Activated naive CD8-positive, alpha-beta T cell treated with anti-CD3 and anti-CD28 coated beads, Interleukin-2, amount 10 ng/mL, durations not matched to agents 7 days and 5 days (primary cell): Measurements from ENCODE around the gene HIPK3. TPM values are rescaled to one million over a fixed set of nuclear protein-coding genes. Genes with fewer than 3 reads are reported as not detected.
"Not testable (repeated sequence)": the region's sequence is repeated elsewhere in the genome, so short reads cannot be mapped to it uniquely, and the experiment has no call there.

Source experiments
- ATAC-seq: fragments of 150-1000 bp; cut with Tn5 transposase; one replicate; pipeline ENCODE4 v1.10.0; 2021; ENCODE audit warnings: low read depth, moderate library complexity
- POLR2A ChIA-PET: fragments of 350-600 bp; sonication (Branson Sonifier 250); formaldehyde crosslinking; loops from one replicate; lab custom pipeline; 2021; ENCODE audit warnings: antibody characterized with exemption; lab: Charles Lee
- DNase-seq: peaks from one replicate; pipeline ENCODE4 v3.0.0; 2021
- H3K27ac Mint-ChIP-seq: one replicate; pipeline ENCODE4 v1.8.0; 2022; ENCODE audit warnings: mild to moderate bottlenecking, mixed read lengths
- H3K27me3 Mint-ChIP-seq: one replicate; pipeline ENCODE4 v1.8.0; 2022; ENCODE audit warnings: mild to moderate bottlenecking, moderate library complexity, mixed read lengths
- H3K36me3 Mint-ChIP-seq: one replicate; pipeline ENCODE4 v1.8.0; 2021; ENCODE audit warnings: mild to moderate bottlenecking, mixed read lengths
- H3K4me1 Mint-ChIP-seq: one replicate; pipeline ENCODE4 v1.8.0; 2021; ENCODE audit warnings: mixed read lengths
- H3K4me3 Mint-ChIP-seq: one replicate; pipeline ENCODE4 v1.8.0; 2022; ENCODE audit warnings: mild to moderate bottlenecking, moderate library complexity, mixed read lengths
- H3K9me3 Mint-ChIP-seq: one replicate; pipeline ENCODE4 v1.8.0; 2021; ENCODE audit warnings: mixed read lengths
- total RNA-seq, 2 experiments: library from RNA; stranded (reverse); gene quantifications; one replicate each; pipeline ENCODE4 v1.2.3, GENCODE V29; 2021

Gene HIPK3
- total RNA-seq, 2 experiments from 2014 or later, result 46.0 to 57.3 TPM

- H3K36me3 Mint-ChIP-seq, result peaks cover 35% of the 10 kb centered on the region
- POLR2A ChIA-PET, result no interaction called here
- H3K4me1 Mint-ChIP-seq, result peaks cover 8% of the 10 kb centered on the region
- ATAC-seq, result no peak
- peaks cover 4% of the 10 kb centered on the region for H3K9me3 Mint-ChIP-seq
- H3K27me3 Mint-ChIP-seq, result no peaks in the 10 kb centered on the region
- no peak overlapping the region for H3K4me3 Mint-ChIP-seq
- no peak for DNase-seq
- H3K27ac Mint-ChIP-seq, result no peak overlapping the region
Observed at GRCh38 chr11:33294797-33295196, 37.6 kb downstream of the HIPK3 start.

GRCh38 chr11:33296695-33297094 is 39.5 kb downstream of the HIPK3 start:
- H3K27ac Mint-ChIP-seq, result no peak overlapping the region
- H3K27me3 Mint-ChIP-seq, result no peaks in the 10 kb centered on the region
- ATAC-seq (no peak), DNase-seq (no peak)
- no peak overlapping the region for H3K4me3 Mint-ChIP-seq
- POLR2A ChIA-PET, result interaction anchor here (0.7 kb wide), 1 partner anchor 888 kb away, joined by 7 read pairs; no protein-coding TSS in a partner anchor
- peaks cover 4% of the 10 kb centered on the region for H3K9me3 Mint-ChIP-seq
- H3K36me3 Mint-ChIP-seq, result peaks cover 34% of the 10 kb centered on the region
- H3K4me1 Mint-ChIP-seq, result peaks cover 8% of the 10 kb centered on the region

GRCh38 chr11:33303541-33303940 is 46.4 kb downstream of the HIPK3 start:
- H3K36me3 Mint-ChIP-seq, result peaks cover 7% of the 10 kb centered on the region
- H3K4me3 Mint-ChIP-seq, result no peak overlapping the region
- no peak for DNase-seq
- no peak for ATAC-seq
- H3K27me3 Mint-ChIP-seq, result no peaks in the 10 kb centered on the region
- H3K4me1 Mint-ChIP-seq, result no peaks in the 10 kb centered on the region
- POLR2A ChIA-PET, result no interaction called here
- H3K9me3 Mint-ChIP-seq, result no peaks in the 10 kb centered on the region
- no peak overlapping the region for H3K27ac Mint-ChIP-seq

- H3K4me1 Mint-ChIP-seq, H3K27ac Mint-ChIP-seq, H3K27me3 Mint-ChIP-seq, DNase-seq, ATAC-seq, POLR2A ChIA-PET, H3K36me3 Mint-ChIP-seq, H3K4me3 Mint-ChIP-seq, H3K9me3 Mint-ChIP-seq: not testable (repeated sequence)
Observed at GRCh38 chr11:33306821-33307220, 49.6 kb downstream of the HIPK3 start.

DNA sequence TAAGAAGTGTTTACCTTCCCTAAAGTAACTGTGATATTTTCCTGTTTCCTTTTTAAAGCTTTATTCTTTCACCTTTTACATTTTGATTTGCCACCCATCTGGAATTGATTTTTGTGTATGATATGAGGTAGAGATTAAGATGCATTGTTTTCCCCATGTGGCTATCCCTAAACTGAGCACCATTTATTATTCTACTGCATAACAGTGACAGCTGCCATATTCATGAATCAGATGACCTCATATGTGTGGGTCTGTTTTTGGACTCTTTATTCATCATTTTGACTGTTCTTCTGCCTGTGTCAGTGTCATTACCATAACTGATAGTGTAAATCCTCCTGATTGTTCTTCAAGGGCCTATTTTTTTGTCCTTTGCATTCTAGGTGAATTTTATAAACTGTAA is 50.8 kb downstream of the HIPK3 start:
- POLR2A ChIA-PET, result no interaction called here
- no peak overlapping the region for H3K4me3 Mint-ChIP-seq
- H3K9me3 Mint-ChIP-seq, result no peaks in the 10 kb centered on the region
- DNase-seq, result no peak
- peaks cover 10% of the 10 kb centered on the region for H3K36me3 Mint-ChIP-seq
- no peak for ATAC-seq
- no peak overlapping the region for H3K27ac Mint-ChIP-seq
- peaks cover 7% of the 10 kb centered on the region for H3K4me1 Mint-ChIP-seq
- H3K27me3 Mint-ChIP-seq, result no peaks in the 10 kb centered on the region

DNA sequence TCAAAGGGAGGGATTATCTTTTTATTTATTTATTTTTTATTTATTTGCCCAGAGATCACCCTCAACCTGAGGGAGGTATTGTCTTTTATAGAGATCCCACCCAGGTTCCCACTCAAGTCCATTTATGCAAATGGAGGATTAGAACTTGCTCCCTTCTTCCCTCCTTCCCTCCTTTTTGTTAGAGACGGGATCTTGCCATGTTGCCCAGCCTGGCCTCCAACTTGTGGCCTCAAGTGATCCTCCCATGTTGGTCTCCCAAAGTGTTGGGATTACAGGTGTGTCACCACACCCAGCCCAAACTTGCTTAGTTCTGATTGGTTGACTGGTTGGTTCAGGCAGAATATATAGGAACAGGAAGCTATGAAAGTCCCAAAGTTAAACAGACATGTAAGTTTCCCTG is 51.9 kb downstream of the HIPK3 start:
- Mint-ChIP-seq H3K36me3 (peaks cover 8% of the 10 kb centered on the region), H3K27me3 (no peaks in the 10 kb centered on the region), H3K4me1 (peaks cover 9% of the 10 kb centered on the region), H3K4me3 (no peak overlapping the region), H3K9me3 (no peaks in the 10 kb centered on the region), H3K27ac (no peak overlapping the region)
- no peak for DNase-seq
- POLR2A ChIA-PET, result no interaction called here
- ATAC-seq, result no peak

DNA sequence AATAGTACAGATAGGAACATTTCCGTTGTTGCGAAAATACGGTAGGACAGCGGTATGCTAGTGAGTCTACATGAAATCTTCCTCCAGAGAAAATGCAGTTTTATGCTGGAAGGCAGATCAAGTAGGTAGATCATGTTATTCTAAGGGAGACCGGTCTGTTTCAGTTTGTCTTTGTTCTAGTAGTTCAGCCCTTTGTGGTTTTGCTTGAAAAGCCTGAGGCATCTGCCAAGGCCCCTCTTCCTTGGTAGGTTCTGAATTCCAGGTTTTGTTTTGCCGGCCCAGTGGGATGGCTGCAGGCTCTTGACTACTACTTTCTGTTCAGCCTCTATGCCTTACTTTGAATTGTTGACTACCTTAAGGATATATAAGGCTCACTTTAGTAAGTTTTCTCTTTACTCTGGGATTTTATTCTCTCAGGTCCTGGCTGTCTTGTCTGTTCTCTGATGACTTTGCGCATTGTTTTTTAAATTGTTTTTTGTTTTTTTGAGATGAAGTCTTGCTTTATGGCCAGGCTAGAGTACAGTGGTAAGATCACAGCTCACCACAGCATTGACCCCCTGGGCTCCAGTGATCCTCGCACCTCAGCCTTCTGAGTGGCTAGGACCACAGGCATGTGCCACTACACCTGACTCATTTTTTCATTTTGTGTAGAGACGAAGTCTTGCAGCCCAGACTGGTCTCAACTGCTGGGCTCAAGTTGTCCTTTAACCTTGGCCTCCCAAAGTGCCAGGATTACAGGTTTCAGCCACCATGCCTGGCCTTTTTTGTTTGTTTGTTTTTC is 53.7 kb downstream of the HIPK3 start:
- H3K4me3 Mint-ChIP-seq, result no peak overlapping the region
- ATAC-seq (no peak), DNase-seq (no peak)
- H3K27me3 Mint-ChIP-seq, result no peaks in the 10 kb centered on the region
- peaks cover 3% of the 10 kb centered on the region for H3K9me3 Mint-ChIP-seq
- POLR2A ChIA-PET, result no interaction called here
- peaks cover 14% of the 10 kb centered on the region for H3K36me3 Mint-ChIP-seq
- peaks cover 10% of the 10 kb centered on the region for H3K4me1 Mint-ChIP-seq
- H3K27ac Mint-ChIP-seq, result no peak overlapping the region

DNA sequence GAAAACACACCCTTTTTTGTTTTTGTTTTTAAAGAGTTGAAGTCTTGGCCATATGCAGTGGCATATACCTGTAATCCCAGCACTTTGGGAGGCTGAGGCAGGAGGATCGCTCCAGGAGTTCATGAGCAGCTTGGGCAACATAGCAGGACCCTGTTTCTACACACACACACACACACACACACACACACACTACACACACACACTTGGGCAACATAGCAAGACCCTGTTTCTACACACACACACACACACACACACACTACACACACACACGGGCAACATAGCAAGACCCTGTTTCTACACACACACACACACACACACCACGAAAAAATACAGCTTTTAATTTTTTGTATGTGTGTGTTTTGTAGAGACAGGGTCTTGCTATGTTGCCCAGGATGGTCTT is 54.5 kb downstream of the HIPK3 start:
- H3K27ac Mint-ChIP-seq, result no peak overlapping the region
- no peak for ATAC-seq
- DNase-seq, result no peak
- peaks cover 17% of the 10 kb centered on the region for H3K36me3 Mint-ChIP-seq
- peaks cover 4% of the 10 kb centered on the region for H3K9me3 Mint-ChIP-seq
- POLR2A ChIA-PET, result no interaction called here
- H3K4me3 Mint-ChIP-seq, result no peak overlapping the region
- no peaks in the 10 kb centered on the region for H3K27me3 Mint-ChIP-seq
- peaks cover 10% of the 10 kb centered on the region for H3K4me1 Mint-ChIP-seq

- no peak for ATAC-seq
- no peak overlapping the region for H3K27ac Mint-ChIP-seq
- peaks cover 4% of the 10 kb centered on the region for H3K9me3 Mint-ChIP-seq
- POLR2A ChIA-PET, result no interaction called here
- H3K36me3 Mint-ChIP-seq, result peaks cover 13% of the 10 kb centered on the region
- H3K4me1 Mint-ChIP-seq, result peaks cover 6% of the 10 kb centered on the region
- no peak for DNase-seq
- H3K4me3 Mint-ChIP-seq, result no peak overlapping the region
- no peaks in the 10 kb centered on the region for H3K27me3 Mint-ChIP-seq
Observed at GRCh38 chr11:33315822-33316221, 58.6 kb downstream of the HIPK3 start.

GRCh38 chr11:33317662-33318061 is 60.5 kb downstream of the HIPK3 start:
- H3K9me3 Mint-ChIP-seq, result peaks cover 4% of the 10 kb centered on the region
- no peaks in the 10 kb centered on the region for H3K27me3 Mint-ChIP-seq
- no peak overlapping the region for H3K27ac Mint-ChIP-seq
- H3K4me3 Mint-ChIP-seq, result no peak overlapping the region
- no peak for DNase-seq
- POLR2A ChIA-PET, result no interaction called here
- H3K36me3 Mint-ChIP-seq, result peaks cover 13% of the 10 kb centered on the region
- ATAC-seq, result no peak
- H3K4me1 Mint-ChIP-seq, result peaks cover 5% of the 10 kb centered on the region

DNA sequence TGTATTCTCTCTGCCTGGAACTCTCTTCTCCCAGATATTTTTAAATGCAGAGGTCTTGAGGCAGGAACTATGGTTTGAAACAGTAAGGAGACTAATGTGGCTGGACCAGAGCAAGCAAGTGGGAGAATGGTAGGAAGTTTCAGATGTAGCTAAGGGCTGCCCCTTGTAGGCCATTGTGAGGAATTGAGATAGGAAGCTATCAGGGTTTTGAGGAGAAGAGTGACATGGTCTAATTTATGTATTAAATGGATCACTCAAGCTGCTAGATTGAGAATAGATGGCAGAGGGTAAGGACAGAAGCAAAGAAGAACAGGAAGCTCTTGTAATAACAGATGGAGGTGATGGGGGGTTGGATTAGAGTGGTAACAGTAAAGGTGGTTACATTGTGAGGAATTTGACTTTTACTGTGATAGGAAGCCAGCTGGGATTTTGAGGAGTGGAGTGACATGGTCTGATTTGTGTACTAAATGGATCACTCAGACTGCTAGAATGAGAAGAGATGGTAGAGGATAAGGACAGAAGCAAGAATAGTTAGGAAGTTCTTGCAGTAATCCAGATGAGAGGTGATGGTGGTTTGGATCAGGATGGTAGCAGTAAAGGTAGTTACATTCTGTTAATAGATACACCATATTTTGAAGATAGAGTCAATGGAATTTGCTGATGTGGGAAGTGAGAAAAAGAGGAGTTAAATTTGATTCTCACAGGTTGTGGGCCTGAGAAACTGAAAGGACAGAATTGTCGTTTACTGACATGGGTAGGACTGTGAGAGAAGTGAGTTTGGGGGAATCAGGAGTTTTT is 63.0 kb downstream of the HIPK3 start:
- no peaks in the 10 kb centered on the region for H3K27me3 Mint-ChIP-seq
- H3K4me3 Mint-ChIP-seq, result no peak overlapping the region
- peaks cover 4% of the 10 kb centered on the region for H3K9me3 Mint-ChIP-seq
- POLR2A ChIA-PET, result no interaction called here
- peaks cover 9% of the 10 kb centered on the region for H3K4me1 Mint-ChIP-seq
- DNase-seq (no peak), ATAC-seq (no peak)
- no peak overlapping the region for H3K27ac Mint-ChIP-seq
- H3K36me3 Mint-ChIP-seq, result peaks cover 11% of the 10 kb centered on the region

- no peak for DNase-seq
- Mint-ChIP-seq H3K9me3 (peaks cover under 1% of the 10 kb centered on the region), H3K4me1 (peaks cover 9% of the 10 kb centered on the region), H3K36me3 (peaks cover 7% of the 10 kb centered on the region), H3K27me3 (no peaks in the 10 kb centered on the region), H3K4me3 (no peak overlapping the region), H3K27ac (no peak overlapping the region)
- POLR2A ChIA-PET, result no interaction called here
- ATAC-seq, result no peak
Observed at GRCh38 chr11:33320814-33321330, 63.7 kb downstream of the HIPK3 start.

GRCh38 chr11:33321422-33321821 is 64.2 kb downstream of the HIPK3 start:
- no peaks in the 10 kb centered on the region for H3K9me3 Mint-ChIP-seq
- H3K27me3 Mint-ChIP-seq, result no peaks in the 10 kb centered on the region
- peaks cover 9% of the 10 kb centered on the region for H3K4me1 Mint-ChIP-seq
- no peak for DNase-seq
- H3K36me3 Mint-ChIP-seq, result peaks cover 4% of the 10 kb centered on the region
- H3K27ac Mint-ChIP-seq, result no peak overlapping the region
- no peak for ATAC-seq
- H3K4me3 Mint-ChIP-seq, result no peak overlapping the region
- POLR2A ChIA-PET, result no interaction called here

DNA sequence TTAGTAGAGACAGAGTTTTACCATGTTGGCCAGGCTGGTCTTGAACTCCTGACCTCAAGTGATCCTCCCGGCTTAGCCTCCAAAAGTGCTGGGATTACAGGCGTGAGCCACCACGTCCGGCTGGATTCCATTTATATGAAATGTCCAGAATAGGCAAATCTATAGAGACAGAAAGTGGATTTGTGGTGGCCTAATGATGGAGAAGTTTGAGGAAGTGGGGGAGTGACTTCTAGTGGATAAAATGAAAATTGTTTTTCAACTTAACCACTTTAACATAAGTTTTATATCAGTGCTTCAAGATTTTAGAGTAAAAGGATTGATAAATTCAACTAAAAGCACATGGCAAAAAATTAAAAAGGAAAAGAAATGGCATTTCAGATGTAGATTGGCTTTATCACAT is 66.2 kb downstream of the HIPK3 start:
- H3K9me3 Mint-ChIP-seq, result no peaks in the 10 kb centered on the region
- DNase-seq (no peak), ATAC-seq (no peak)
- peaks cover 11% of the 10 kb centered on the region for H3K4me1 Mint-ChIP-seq
- H3K27ac Mint-ChIP-seq, result no peak overlapping the region
- H3K36me3 Mint-ChIP-seq, result no peaks in the 10 kb centered on the region
- no peaks in the 10 kb centered on the region for H3K27me3 Mint-ChIP-seq
- H3K4me3 Mint-ChIP-seq, result no peak overlapping the region
- POLR2A ChIA-PET, result no interaction called here
